Activated CD4-positive, CD25-positive, alpha-beta regulatory T cell treated with anti-CD3 and anti-CD28 coated beads, Interleukin-2, amount 50 U/mL, for 72 hours (primary cell): Measurements from ENCODE around the gene IFNL4.
"Not testable (repeated sequence)": the region's sequence is repeated elsewhere in the genome, so short reads cannot be mapped to it uniquely, and the experiment has no call there.

Experiments used
- DNase-seq: peaks from one replicate; pipeline ENCODE4 v3.0.0; 2021

IFNL4 gene

GRCh38 chr19:39219108-39219507 lies 29.5 kb downstream of the IFNL4 start:
- not testable (repeated sequence) for DNase-seq

- DNase-seq, result no peak
Measured at GRCh38 chr19:39218230-39219007, 30.2 kb downstream of the IFNL4 start.

GRCh38 chr19:39217094-39217493 lies 31.6 kb downstream of the IFNL4 start:
- no peak for DNase-seq

GRCh38 chr19:39215323-39215722 lies 33.3 kb downstream of the IFNL4 start:
- not testable (repeated sequence) for DNase-seq

- peak; percentile 62 for DNase-seq
Measured at GRCh38 chr19:39212375-39212742, 36.3 kb downstream of the IFNL4 start.

GRCh38 chr19:39211731-39212374 lies 36.8 kb downstream of the IFNL4 start:
- DNase-seq, result no peak

GRCh38 chr19:39209196-39209595 lies 39.5 kb downstream of the IFNL4 start:
- DNase-seq, result no peak

- DNase-seq, result no peak
Measured at GRCh38 chr19:39208175-39208795, 40.4 kb downstream of the IFNL4 start.

- DNase-seq, result no peak
Measured at GRCh38 chr19:39207293-39207836, 41.3 kb downstream of the IFNL4 start.

- no peak for DNase-seq
Measured at GRCh38 chr19:39206122-39206521, 42.5 kb downstream of the IFNL4 start.

- DNase-seq, result no peak
Measured at GRCh38 chr19:39205449-39205764, 43.2 kb downstream of the IFNL4 start.

- no peak for DNase-seq
Measured at GRCh38 chr19:39203372-39204341, 45.0 kb downstream of the IFNL4 start, which contains the start of gene SYCN. TSS of gene SYCN (minus strand) at chr19:39204263. CDS start at chr19:39204254, 9 bp downstream.

- DNase-seq, result no peak
Measured at GRCh38 chr19:39202998-39203355, 45.7 kb downstream of the IFNL4 start.

GRCh38 chr19:39200803-39201115 lies 47.9 kb downstream of the IFNL4 start:
- no peak for DNase-seq

- no peak for DNase-seq
Measured at GRCh38 chr19:39200066-39200802, 48.4 kb downstream of the IFNL4 start.

GRCh38 chr19:39199025-39199424 lies 49.6 kb downstream of the IFNL4 start:
- DNase-seq, result no peak

- DNase-seq, result no peak
Measured at GRCh38 chr19:39197808-39198207, 50.8 kb downstream of the IFNL4 start.

GRCh38 chr19:39196860-39197562 lies 51.6 kb downstream of the IFNL4 start, which contains the start of gene NCCRP1:
TSS of gene NCCRP1 (plus strand) at chr19:39196964. CDS start at chr19:39196983, 19 bp downstream.
- DNase-seq, result no peak

- DNase-seq, result no peak
Measured at GRCh38 chr19:39196320-39196719, 52.3 kb downstream of the IFNL4 start.
